A204.1 (cell line): ENCODE data around the gene TDRD3.
A peak's percentile ranks its signal among the peaks of the same experiment; 100 is the strongest.
"Not testable (repeated sequence)": the region's sequence is repeated elsewhere in the genome, so short reads cannot be mapped to it uniquely, and the experiment has no call there.

Source experiments
- FAIRE-seq: peaks from 2 replicates; lab custom pipeline; 2012; peaks lifted over from hg19 to GRCh38; lab: Jason Lieb, UNC

The TDRD3 gene

GRCh38 chr13:60396783-60397703 is at the start of gene TDRD3:
TSS of gene TDRD3 (plus strand) at chr13:60397220. CDS start at chr13:60397365, 145 bp downstream.
- no peak for FAIRE-seq

GRCh38 chr13:60347690-60348089 is 49.3 kb upstream of the TDRD3 start:
- FAIRE-seq, result no peak

- no peak for FAIRE-seq
Measured at GRCh38 chr13:60348097-60348496, 48.9 kb upstream of the TDRD3 start.

- no peak for FAIRE-seq
Measured at GRCh38 chr13:60351326-60351725, 45.7 kb upstream of the TDRD3 start.

- no peak for FAIRE-seq
Measured at GRCh38 chr13:60351855-60352615, 45.0 kb upstream of the TDRD3 start.

- no peak for FAIRE-seq
Measured at GRCh38 chr13:60352644-60353043, 44.4 kb upstream of the TDRD3 start.

GRCh38 chr13:60355056-60355455 is 42.0 kb upstream of the TDRD3 start:
- no peak for FAIRE-seq

- no peak for FAIRE-seq
Measured at GRCh38 chr13:60356970-60357369, 40.0 kb upstream of the TDRD3 start.

- FAIRE-seq, result peak; percentile 78
Measured at GRCh38 chr13:60358453-60358852, 38.6 kb upstream of the TDRD3 start.

GRCh38 chr13:60363288-60363687 is 33.7 kb upstream of the TDRD3 start:
- FAIRE-seq, result no peak

GRCh38 chr13:60369242-60369641 is 27.8 kb upstream of the TDRD3 start:
- FAIRE-seq, result no peak

GRCh38 chr13:60370343-60370742 is 26.7 kb upstream of the TDRD3 start:
- no peak for FAIRE-seq

GRCh38 chr13:60372141-60372540 is 24.9 kb upstream of the TDRD3 start:
- no peak for FAIRE-seq

- not testable (repeated sequence) for FAIRE-seq
Measured at GRCh38 chr13:60379282-60379681, 17.7 kb upstream of the TDRD3 start.

- no peak for FAIRE-seq
Measured at GRCh38 chr13:60379837-60380565, 17.0 kb upstream of the TDRD3 start.

GRCh38 chr13:60384911-60385310 is 12.1 kb upstream of the TDRD3 start:
- no peak for FAIRE-seq

- no peak for FAIRE-seq
Measured at GRCh38 chr13:60386250-60386649, 10.8 kb upstream of the TDRD3 start.

- FAIRE-seq, result no peak
Measured at GRCh38 chr13:60392131-60392530, 4.9 kb upstream of the TDRD3 start.

- FAIRE-seq, result peak; percentile 89
Measured at GRCh38 chr13:60395971-60396782, 843 bp upstream of the TDRD3 start.

GRCh38 chr13:60397704-60398378 is 821 bp downstream of the TDRD3 start:
- FAIRE-seq, result no peak

- FAIRE-seq, result no peak
Measured at GRCh38 chr13:60398379-60398891, 1.4 kb downstream of the TDRD3 start.
